GM12892 (cell line): ENCODE results near the gene MATN1.

Experiments
- DNase-seq: peaks from one replicate; pipeline ENCODE4 v3.0.0; 2011; ENCODE audit not compliant: insufficient read length
- FAIRE-seq: peaks from 2 replicates; lab custom pipeline; 2011; peaks lifted over from hg19 to GRCh38; lab: Jason Lieb, UNC
- POLR2A ChIP-seq: IDR thresholded peaks from 2 replicates; pipeline ENCODE4 v1.6.1; 2011; ENCODE audit warnings: low read depth, low read length, control low read depth
- POLR2AphosphoS5 ChIP-seq: IDR thresholded peaks from 2 replicates; pipeline ENCODE4 v1.6.1; 2011; ENCODE audit warnings: low read depth, low read length, control low read depth
- TAF1 ChIP-seq: IDR thresholded peaks from 2 replicates; pipeline ENCODE4 v1.6.1; 2011; ENCODE audit warnings: low read depth, mild to moderate bottlenecking, control low read depth, low read length, borderline replicate concordance

The MATN1 gene

DNA sequence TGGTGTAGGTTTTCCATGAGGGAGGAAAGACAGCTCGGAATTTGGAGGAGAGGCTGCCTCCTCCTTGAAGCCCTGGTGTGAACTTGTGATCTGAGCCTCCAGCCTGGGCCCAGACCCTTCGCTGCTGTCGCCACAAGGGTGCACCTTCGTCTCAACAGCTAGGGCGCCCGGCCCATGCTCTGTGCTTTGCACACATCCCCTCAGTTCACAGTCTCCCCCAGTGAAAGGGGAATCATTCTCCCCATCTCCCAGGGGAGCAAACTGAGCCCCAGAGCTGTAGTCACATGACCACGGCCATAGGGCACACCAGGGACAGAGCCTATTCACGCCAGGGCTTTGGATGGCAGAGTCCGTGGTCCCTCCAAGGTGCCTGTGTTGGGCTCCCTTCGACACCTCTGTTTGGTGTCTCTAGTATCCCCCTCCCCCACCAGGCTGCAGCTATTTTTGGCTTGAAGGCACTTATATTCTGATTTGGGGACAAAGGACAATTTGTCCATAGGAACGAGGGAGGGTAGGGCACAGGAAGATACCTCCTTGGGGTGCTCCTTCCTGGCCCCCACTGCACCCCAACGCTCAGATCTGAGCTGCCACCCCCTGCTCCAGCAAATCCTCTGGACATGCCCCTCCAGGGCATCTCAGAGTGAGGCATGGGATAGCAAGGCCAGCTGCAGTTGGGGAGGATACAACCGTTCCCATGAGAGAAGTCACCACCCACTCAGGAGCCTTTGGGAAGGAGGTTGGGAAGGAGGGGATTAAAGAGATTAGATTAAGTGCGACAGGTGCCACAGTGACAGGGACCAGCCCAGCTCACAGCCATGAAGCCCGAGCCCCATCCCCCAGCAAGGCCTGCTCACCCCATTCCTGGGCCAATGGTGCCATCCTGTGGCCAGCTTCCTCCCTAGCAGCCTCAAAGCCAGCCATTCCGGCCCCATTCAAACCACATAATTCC lies 15.7 kb downstream of the MATN1 start:
- DNase-seq (peak; percentile 78), FAIRE-seq (peak; percentile 74)

GRCh38 chr1:30706528-30706927 lies 16.9 kb downstream of the MATN1 start:
- FAIRE-seq (no peak), DNase-seq (no peak)
- TF ChIP-seq POLR2A (no peak), TAF1 (no peak), POLR2AphosphoS5 (no peak)

More for the DNA sequence above, 15.7 kb downstream of the MATN1 start:
- no peak for TF ChIP-seq POLR2AphosphoS5
- TF ChIP-seq POLR2A = no peak
- TF ChIP-seq TAF1 = no peak

GRCh38 chr1:30705698-30706097 lies 17.7 kb downstream of the MATN1 start:
- no peak for FAIRE-seq

GRCh38 chr1:30704765-30705509 lies 18.4 kb downstream of the MATN1 start:
- DNase-seq (no peak), FAIRE-seq (no peak)
- TF ChIP-seq POLR2A (no peak), TAF1 (no peak), POLR2AphosphoS5 (no peak)

More at GRCh38 chr1:30705698-30706097, 17.7 kb downstream of the MATN1 start:
- TF ChIP-seq TAF1 (no peak), POLR2AphosphoS5 (no peak), POLR2A (no peak)
- no peak for DNase-seq

DNA sequence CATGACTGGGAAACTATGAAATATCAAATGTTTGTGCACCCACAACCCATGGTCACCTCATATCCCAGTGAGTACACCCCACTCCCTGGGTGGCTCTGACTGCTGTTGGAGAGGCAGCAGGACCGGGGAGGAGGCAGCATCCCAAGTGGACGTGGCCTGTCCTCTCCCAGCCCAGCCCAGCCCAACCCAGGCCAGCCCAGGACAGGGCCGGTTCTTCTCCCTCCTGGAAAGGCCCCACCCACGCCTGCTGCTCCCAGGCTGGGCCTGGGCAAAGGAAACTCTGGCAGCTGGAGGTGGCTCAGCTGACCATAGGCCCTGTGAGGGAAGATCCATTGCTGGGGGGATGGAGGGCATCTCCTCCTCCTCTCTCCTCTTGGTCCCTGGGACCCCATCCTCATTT lies 19.1 kb downstream of the MATN1 start:
- no peak for DNase-seq
- TF ChIP-seq POLR2A (no peak), POLR2AphosphoS5 (no peak), TAF1 (no peak)
- no peak for FAIRE-seq

GRCh38 chr1:30702823-30703222 lies 20.6 kb downstream of the MATN1 start:
- TF ChIP-seq POLR2A (no peak), POLR2AphosphoS5 (no peak), TAF1 (no peak)
- no peak for FAIRE-seq

GRCh38 chr1:30701258-30701633 lies 22.1 kb downstream of the MATN1 start:
- DNase-seq (no peak), FAIRE-seq (no peak)
- no peak for TF ChIP-seq POLR2AphosphoS5
- TF ChIP-seq TAF1 = no peak
- TF ChIP-seq POLR2A = no peak

More at GRCh38 chr1:30702823-30703222, 20.6 kb downstream of the MATN1 start:
- no peak for DNase-seq

- TF ChIP-seq POLR2A (no peak), TAF1 (no peak), POLR2AphosphoS5 (no peak)
- FAIRE-seq (no peak), DNase-seq (no peak)
These were observed 22.7 kb downstream of the MATN1 start for GRCh38 chr1:30700528-30701257.

DNA sequence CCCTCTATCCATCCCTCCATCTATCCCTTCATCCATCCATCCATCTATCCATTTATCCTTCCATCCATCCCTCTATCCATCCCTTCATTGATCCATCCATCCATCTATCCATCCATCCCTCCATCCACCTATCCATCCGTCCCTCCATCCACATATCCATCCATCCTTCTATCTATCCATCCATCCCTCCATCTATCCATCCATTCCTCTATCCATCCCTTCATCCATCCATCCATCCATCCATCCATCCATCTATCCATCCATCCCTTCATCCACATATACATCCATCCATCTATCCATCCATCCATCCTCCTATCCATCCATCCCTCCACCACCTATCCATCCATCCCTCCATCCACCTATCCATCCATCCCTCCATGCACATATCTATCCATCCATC lies 23.6 kb downstream of the MATN1 start:
- no peak for TF ChIP-seq POLR2A
- no peak for TF ChIP-seq POLR2AphosphoS5
- no peak for TF ChIP-seq TAF1
- FAIRE-seq (no peak), DNase-seq (no peak)

DNA sequence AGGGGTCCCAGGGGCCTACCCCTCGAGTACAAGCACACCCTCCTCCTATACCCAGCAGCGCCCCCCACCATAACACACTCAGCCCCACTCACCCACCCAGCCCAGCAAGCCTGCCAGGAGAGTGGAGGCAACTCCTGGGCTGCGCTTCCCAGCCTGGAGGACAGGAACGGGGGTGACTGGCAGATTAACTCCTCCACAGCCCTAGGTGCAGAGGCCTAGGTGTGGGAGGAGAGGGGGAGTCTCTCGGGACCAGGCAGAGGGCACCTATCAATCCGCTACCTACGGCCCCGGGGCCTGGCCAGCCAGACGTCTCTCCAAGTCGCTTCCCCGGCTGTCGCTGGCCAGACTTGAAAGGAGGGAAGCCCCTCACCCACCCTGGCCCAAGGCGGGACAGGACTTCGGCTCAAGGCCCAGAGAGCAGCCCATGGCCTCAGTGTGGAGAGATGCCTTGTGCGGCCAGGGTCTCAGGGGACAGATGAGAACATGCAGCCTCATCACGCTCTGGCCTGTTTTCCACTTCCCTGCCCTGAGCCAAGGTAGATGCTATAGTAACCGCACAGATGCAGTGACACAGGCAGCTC lies 24.9 kb downstream of the MATN1 start:
- TF ChIP-seq TAF1 = no peak
- TF ChIP-seq POLR2AphosphoS5 = no peak
- no peak for TF ChIP-seq POLR2A
- FAIRE-seq (no peak), DNase-seq (no peak)
